SK-N-SH treated with all-trans-retinoic acid at 6 μM for 48 hours (cell line): ENCODE results near the gene SETD3.

ENCODE experiments used
- ARNTL ChIP-seq: fragments of 450-650 bp; formaldehyde crosslinking; IDR thresholded peaks from 2 replicates; pipeline ENCODE4 v1.5.0; 2020; ENCODE audit warnings: low read depth, mild to moderate bottlenecking, moderate library complexity, borderline replicate concordance
- CSDC2 ChIP-seq: fragments of 250-450 bp; sonication (Bioruptor Pico); IDR thresholded peaks from 2 replicates; pipeline ENCODE4 v1.5.0; 2020; ENCODE audit warnings: mild to moderate bottlenecking, moderate library complexity
- ESRRG ChIP-seq: fragments of 250-450 bp; sonication (Bioruptor Pico); IDR thresholded peaks from 2 replicates; pipeline ENCODE4 v1.6.1; 2021; ENCODE audit warnings: mild to moderate bottlenecking
- PATZ1 ChIP-seq: fragments of 250-450 bp; sonication (Bioruptor Pico); IDR thresholded peaks from 2 replicates; pipeline ENCODE4 v1.8.0; 2020; ENCODE audit warnings: mild to moderate bottlenecking, moderate library complexity, borderline replicate concordance
- RARB ChIP-seq: fragments of 250-450 bp; sonication (Bioruptor Pico); IDR thresholded peaks from 2 replicates; pipeline ENCODE4 v1.8.0; 2021; ENCODE audit warnings: mild to moderate bottlenecking, moderate library complexity
- ZFP3 ChIP-seq: fragments of 250-450 bp; sonication (Bioruptor Pico); IDR thresholded peaks from 2 replicates; pipeline ENCODE4 v1.5.0; 2020; ENCODE audit warnings: mild to moderate bottlenecking, moderate library complexity
- ZFP30 ChIP-seq: fragments of 450-650 bp; formaldehyde crosslinking; IDR thresholded peaks from 2 replicates; pipeline ENCODE4 v1.5.0; 2022; ENCODE audit warnings: mild to moderate bottlenecking, moderate library complexity
- ZNF565 ChIP-seq: fragments of 450-650 bp; formaldehyde crosslinking; conservative IDR thresholded peaks from 2 replicates; pipeline ENCODE4 v1.5.0; 2020; ENCODE audit warnings: low read depth, mild to moderate bottlenecking, moderate library complexity

- TF ChIP-seq CSDC2 (CRISPR knock-in tag) = no peak
- no peak for TF ChIP-seq ZFP30
- no peak for TF ChIP-seq ARNTL
- no peak for TF ChIP-seq PATZ1
- TF ChIP-seq ZFP3 (CRISPR knock-in tag) = no peak
- no peak for TF ChIP-seq RARB (CRISPR knock-in tag)
- no peak for TF ChIP-seq ZNF565
- no peak for TF ChIP-seq ESRRG (CRISPR knock-in tag)
Measured at GRCh38 chr14:99413172-99413571, 67.5 kb downstream of the SETD3 start.
